Kidney epithelial cell (primary cell): Measurements from ENCODE around the gene SPCS2. TPM values are rescaled to one million over a fixed set of nuclear protein-coding genes. Genes with fewer than 3 reads are reported as not detected.

Experiments used
- DNase-seq: peaks from one replicate; pipeline ENCODE4 v3.0.0-alpha.2; 2010; ENCODE audit warnings: low read depth
- H3K27me3 ChIP-seq: 2 replicates; pipeline ENCODE4 v1.6.0; 2011; ENCODE audit warnings: low read length; ENCODE audit not compliant: control insufficient read depth, insufficient read depth
- H3K36me3 ChIP-seq: 2 replicates; pipeline ENCODE4 v1.5.1; 2011; ENCODE audit warnings: low read length; ENCODE audit not compliant: control insufficient read depth, insufficient read depth
- H3K4me3 ChIP-seq: 2 replicates; pipeline ENCODE4 v1.5.1; 2011; ENCODE audit warnings: low read depth, mild to moderate bottlenecking, control low read depth, low read length
- total RNA-seq: library from RNA; depleted of rRNA; stranded (reverse); fragments of >200 nt; gene quantifications from 2 replicates; pipeline ENCODE4 v1.2.3, GENCODE V29; 2015
- TF ChIP-seq, protein P1 (sequence below): IDR thresholded peaks from 2 replicates; pipeline ENCODE4 v1.5.1; 2011; ENCODE audit warnings: mild to moderate bottlenecking, moderate library complexity, low read length, control low read depth, inconsistent platforms; ENCODE audit not compliant: insufficient read depth, poor library complexity, severe bottlenecking

SPCS2 gene
- total RNA-seq, 1 donor from 2014 or later = 38.1 TPM

DNA sequence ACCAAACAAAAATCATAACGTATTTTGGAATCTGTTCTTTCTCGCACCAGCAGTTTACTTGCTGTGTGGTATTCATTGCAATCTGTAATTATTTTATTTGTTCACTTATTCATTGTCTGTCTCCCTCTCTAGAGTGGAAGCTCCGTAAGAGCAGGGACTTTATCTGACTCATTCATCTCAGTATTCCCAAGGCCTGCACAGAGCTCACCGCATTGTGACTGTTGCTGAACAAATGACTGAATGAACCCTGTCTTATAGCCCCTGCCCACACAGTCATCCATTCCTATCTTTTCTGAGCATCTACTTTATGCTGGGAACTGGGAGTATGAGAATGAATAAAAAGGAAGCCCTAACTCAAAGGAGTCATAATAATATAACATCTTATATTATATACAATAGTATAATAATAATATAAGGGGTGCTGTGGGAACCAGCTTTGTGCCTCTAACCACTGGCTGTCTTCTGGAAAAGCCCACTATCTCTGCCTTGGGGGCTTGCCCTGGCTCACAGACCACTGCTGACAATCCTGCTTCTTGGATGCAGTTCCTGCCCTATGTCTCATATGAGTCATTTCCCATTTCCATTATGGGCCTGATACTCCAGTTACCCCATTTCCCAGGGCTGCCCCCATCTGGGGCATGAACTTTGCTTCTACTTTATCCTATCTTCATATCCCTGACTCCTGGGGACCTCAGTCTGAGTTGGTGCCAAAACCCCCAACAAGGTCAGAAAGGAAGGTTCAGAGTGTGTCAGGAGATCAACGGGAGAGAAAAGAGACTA, 11.2 kb upstream of the SPCS2 start:
- DNase-seq = no peak
- Histone ChIP-seq H3K36me3 (peaks cover 1% of the 10 kb centered on the region), H3K4me3 (no peak overlapping the region), H3K27me3 (no peaks in the 10 kb centered on the region)
- TF ChIP-seq, protein P1, sequence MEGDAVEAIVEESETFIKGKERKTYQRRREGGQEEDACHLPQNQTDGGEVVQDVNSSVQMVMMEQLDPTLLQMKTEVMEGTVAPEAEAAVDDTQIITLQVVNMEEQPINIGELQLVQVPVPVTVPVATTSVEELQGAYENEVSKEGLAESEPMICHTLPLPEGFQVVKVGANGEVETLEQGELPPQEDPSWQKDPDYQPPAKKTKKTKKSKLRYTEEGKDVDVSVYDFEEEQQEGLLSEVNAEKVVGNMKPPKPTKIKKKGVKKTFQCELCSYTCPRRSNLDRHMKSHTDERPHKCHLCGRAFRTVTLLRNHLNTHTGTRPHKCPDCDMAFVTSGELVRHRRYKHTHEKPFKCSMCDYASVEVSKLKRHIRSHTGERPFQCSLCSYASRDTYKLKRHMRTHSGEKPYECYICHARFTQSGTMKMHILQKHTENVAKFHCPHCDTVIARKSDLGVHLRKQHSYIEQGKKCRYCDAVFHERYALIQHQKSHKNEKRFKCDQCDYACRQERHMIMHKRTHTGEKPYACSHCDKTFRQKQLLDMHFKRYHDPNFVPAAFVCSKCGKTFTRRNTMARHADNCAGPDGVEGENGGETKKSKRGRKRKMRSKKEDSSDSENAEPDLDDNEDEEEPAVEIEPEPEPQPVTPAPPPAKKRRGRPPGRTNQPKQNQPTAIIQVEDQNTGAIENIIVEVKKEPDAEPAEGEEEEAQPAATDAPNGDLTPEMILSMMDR = no peak

DNA sequence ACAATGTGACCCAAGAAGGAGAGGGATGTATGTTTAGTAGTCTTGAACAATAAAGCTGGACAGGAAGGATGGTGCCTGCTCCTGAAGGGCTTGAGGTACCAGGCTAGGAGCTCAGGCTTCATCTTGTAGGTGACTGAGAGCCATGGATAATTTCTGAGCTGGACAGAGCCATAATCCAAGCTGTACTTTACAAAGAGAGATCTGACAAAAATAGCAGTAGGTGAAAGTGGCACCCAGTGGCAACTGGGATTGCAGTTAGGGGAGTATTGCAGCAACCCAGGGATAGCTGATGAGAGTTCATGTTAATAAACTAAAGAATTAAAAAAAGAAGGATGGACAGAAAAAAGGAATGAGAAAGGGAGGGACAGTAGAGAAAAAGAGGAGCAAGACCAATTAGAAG, 7.6 kb upstream of the SPCS2 start:
- Histone ChIP-seq H3K36me3 (no peaks in the 10 kb centered on the region), H3K27me3 (no peaks in the 10 kb centered on the region), H3K4me3 (no peak overlapping the region)
- TF ChIP-seq, protein P1 = no peak
- no peak for DNase-seq

DNA sequence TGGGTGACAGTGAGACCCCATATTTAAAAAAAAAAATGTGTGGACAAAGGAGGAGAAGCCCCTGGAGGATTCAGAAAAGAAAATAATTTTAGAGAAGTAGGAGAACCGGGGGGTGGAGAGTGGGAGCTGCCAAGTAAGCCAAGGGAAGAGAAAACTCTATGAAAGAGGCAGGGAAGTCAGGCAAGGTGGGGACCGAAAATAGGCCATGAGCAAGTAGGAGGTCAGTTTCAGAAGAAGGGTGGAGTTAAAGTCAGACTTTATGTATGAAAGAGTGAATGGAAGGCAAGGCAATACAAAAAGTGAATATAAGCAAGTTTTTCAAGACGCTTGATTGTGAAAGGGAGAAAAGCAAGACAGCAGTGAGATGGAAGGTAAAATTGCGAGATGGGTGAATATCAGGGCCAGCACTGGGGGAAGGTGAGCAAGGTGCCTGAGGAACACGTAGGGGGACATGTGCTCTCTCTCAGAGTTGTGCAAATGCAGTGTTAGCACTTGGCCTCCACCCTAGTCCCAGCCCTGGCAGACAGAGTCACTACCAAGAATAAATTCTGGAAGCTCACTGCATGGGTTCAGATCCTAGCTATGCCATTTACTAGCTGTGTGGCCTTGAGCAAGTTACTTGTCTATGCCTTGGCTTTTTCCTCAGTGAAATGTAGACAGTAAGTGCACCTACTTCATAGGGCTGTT, 6.8 kb upstream of the SPCS2 start:
- no peaks in the 10 kb centered on the region for H3K36me3 ChIP-seq
- H3K4me3 ChIP-seq = no peak overlapping the region
- H3K27me3 ChIP-seq = no peaks in the 10 kb centered on the region
- TF ChIP-seq, protein P1 = no peak
- DNase-seq = no peak

DNA sequence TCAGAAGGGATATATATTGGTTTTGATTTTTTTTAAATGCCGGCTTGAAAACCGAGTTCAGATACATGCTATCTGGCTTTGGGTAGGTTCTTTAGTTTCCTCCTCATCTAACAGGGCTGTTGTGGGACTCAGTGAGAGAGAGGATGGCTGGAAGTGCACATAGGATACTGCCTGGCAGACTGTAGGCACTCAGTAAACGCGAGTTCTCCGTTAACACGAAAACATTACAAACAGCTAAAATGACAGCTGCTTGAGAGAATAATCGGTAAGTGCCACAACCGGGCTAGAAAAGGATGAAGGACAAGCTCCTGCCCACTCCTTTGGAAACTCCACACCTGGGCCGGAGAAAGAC, 544 bp upstream of the SPCS2 start:
- DNase-seq = no peak
- Histone ChIP-seq H3K36me3 (no peaks in the 10 kb centered on the region), H3K4me3 (peak overlapping the region; percentile 86), H3K27me3 (no peaks in the 10 kb centered on the region)
- TF ChIP-seq, protein P1 = no peak

DNA sequence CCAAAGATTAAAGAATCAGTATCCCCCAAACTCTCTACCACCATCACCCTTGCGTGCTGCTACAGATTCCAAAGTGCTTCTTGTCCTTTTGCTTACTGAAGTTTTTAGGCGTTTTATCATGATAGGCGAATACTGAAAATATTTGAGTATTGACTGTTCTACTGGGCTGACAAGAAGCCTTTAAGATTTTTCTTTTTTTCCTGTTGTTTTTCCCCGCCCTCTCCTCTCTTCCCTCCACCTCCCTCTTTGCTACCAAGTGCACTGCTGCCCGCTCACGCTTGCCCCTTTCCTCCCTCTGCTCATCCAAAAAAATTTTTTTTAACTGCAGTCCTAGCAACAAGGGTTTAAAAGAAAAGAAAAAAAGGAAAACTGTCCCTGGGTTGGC, 679 bp downstream of the SPCS2 start:
- H3K27me3 ChIP-seq = no peaks in the 10 kb centered on the region
- TF ChIP-seq, protein P1 = no peak
- H3K4me3 ChIP-seq = peak overlapping the region; percentile 86
- no peak for DNase-seq
- peaks cover 1% of the 10 kb centered on the region for H3K36me3 ChIP-seq

DNA sequence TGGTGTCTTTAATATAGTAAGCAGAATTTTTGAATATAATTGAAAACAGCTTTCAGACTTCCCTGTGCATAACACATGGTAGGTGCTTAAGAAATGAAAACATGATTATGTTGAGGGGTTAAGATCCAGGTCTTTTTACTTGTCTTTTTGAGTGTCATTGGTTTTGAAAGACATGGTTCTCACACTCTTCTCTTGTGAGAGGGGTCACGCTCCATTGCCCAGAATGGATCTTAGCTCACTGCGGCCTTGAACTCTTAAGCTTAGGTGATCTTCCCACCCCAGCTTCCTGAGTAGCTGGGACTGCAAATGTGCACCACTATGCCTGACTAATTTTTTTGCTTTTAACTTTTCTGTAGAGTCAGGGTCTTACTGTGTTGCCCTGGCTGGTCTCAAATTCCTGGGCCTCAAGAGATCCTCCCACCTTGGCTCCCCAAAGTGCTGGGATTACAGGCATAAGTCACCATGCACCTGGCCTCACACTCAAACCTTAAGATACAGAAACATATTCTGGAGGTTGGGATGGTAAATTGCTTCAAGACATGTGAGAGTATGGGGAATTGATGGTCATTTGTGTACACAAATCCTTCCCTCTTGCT, 1.4 kb downstream of the SPCS2 start:
- TF ChIP-seq, protein P1 = no peak

More for the DNA sequence above, 1.4 kb downstream of the SPCS2 start:
- DNase-seq = no peak
- Histone ChIP-seq H3K27me3 (no peaks in the 10 kb centered on the region), H3K36me3 (peaks cover 1% of the 10 kb centered on the region), H3K4me3 (peak overlapping the region; percentile 86)
